Liver (tissue), 9 donors: ENCODE measurements around the gene IRAK1. TPM values are rescaled to one million over a fixed set of nuclear protein-coding genes. Genes with fewer than 3 reads are reported as not detected.

Source experiments
- DNase-seq: peaks from one replicate; pipeline ENCODE4 v3.0.0-alpha.2; 2017; ENCODE audit warnings: low spot score
- H3K27ac ChIP-seq, 2 donors: one replicate each; pipeline ENCODE4 v1.7.0; 2013; ENCODE audit warnings: inconsistent platforms in 2 of 2, low read length in 2 of 2, control low read depth in 1 of 2, low read depth in 1 of 2, mild to moderate bottlenecking in 1 of 2
- H3K27me3 ChIP-seq, 4 donors: one replicate each; pipeline versions ENCODE4 v1.6.1 to v1.7.0; 2013; ENCODE audit warnings: low read length in 3 of 4, inconsistent platforms in 1 of 4, mild to moderate bottlenecking in 1 of 4, moderate library complexity in 1 of 4; ENCODE audit not compliant: control insufficient read depth in 4 of 4, insufficient read depth in 4 of 4
- H3K36me3 ChIP-seq, 4 donors: one replicate each; pipeline versions ENCODE4 v1.6.1 to v1.7.0; 2013; ENCODE audit warnings: low read length in 3 of 4, mild to moderate bottlenecking in 3 of 4, low read depth in 1 of 4, moderate library complexity in 1 of 4; ENCODE audit not compliant: control insufficient read depth in 4 of 4, insufficient read depth in 3 of 4
- H3K4me1 ChIP-seq, 4 donors: one replicate each; pipeline versions ENCODE4 v1.6.1 to v1.7.0; 2013; ENCODE audit warnings: low read length in 3 of 4, mild to moderate bottlenecking in 3 of 4, moderate library complexity in 1 of 4; ENCODE audit not compliant: control insufficient read depth in 4 of 4, insufficient read depth in 4 of 4
- H3K4me3 ChIP-seq, 3 donors: one replicate each; pipeline versions ENCODE4 v1.6.1 to v1.7.0; 2013; ENCODE audit warnings: low read length in 3 of 3, control low read depth in 1 of 3, low read depth in 1 of 3, mild to moderate bottlenecking in 1 of 3
- H3K9ac ChIP-seq, 2 donors: one replicate each; pipeline ENCODE4 v1.7.0; 2013; ENCODE audit warnings: low read length in 2 of 2, mild to moderate bottlenecking in 2 of 2, moderate library complexity in 2 of 2, control low read depth in 1 of 2, low read depth in 1 of 2
- H3K9me3 ChIP-seq, 4 donors: one replicate each; pipeline versions ENCODE4 v1.6.1 to v1.7.0; 2013; ENCODE audit warnings: low read length in 3 of 4; ENCODE audit not compliant: control insufficient read depth in 4 of 4
- ATF3 ChIP-seq: IDR thresholded peaks from 2 replicates; pipeline ENCODE4 v1.6.1; 2016; ENCODE audit warnings: antibody characterized with exemption
- FOXA1 ChIP-seq: IDR thresholded peaks from 2 replicates; pipeline ENCODE4 v1.6.1; 2016; ENCODE audit warnings: antibody characterized with exemption
- FOXA2 ChIP-seq: IDR thresholded peaks from 2 replicates; pipeline ENCODE4 v1.6.1; 2016; ENCODE audit warnings: antibody characterized with exemption
- GABPA ChIP-seq, 2 donors: IDR thresholded peaks in 1 of 2; conservative IDR thresholded peaks in 1 of 2; 2 replicates each; pipeline ENCODE4 v1.6.1; 2016; ENCODE audit warnings: antibody characterized with exemption in 2 of 2, mild to moderate bottlenecking in 1 of 2, moderate library complexity in 1 of 2
- HNF4A ChIP-seq, 2 donors: conservative IDR thresholded peaks; 2 replicates each; pipeline ENCODE4 v1.6.1; 2016; ENCODE audit warnings: antibody characterized with exemption in 2 of 2, mild to moderate bottlenecking in 2 of 2
- HNF4G ChIP-seq: IDR thresholded peaks from 2 replicates; pipeline ENCODE4 v1.6.1; 2016; ENCODE audit warnings: antibody characterized with exemption
- JUND ChIP-seq, 2 donors: IDR thresholded peaks; 2 replicates each; pipeline ENCODE4 v1.6.1; 2016; ENCODE audit warnings: antibody characterized with exemption in 2 of 2
- MAX ChIP-seq: IDR thresholded peaks from 2 replicates; pipeline ENCODE4 v1.6.1; 2016; ENCODE audit warnings: antibody characterized with exemption
- NR2F2 ChIP-seq: IDR thresholded peaks from 2 replicates; pipeline ENCODE4 v1.6.1; 2016; ENCODE audit warnings: antibody characterized with exemption
- RAD21 ChIP-seq, 2 donors: IDR thresholded peaks; 2 replicates each; pipeline ENCODE4 v1.6.1; 2016; ENCODE audit warnings: antibody characterized with exemption in 2 of 2, mild to moderate bottlenecking in 2 of 2
- RXRA ChIP-seq, 2 donors: IDR thresholded peaks; 2 replicates each; pipeline ENCODE4 v1.6.1; 2017 to 2018; ENCODE audit warnings: antibody characterized with exemption in 2 of 2, mild to moderate bottlenecking in 1 of 2
- SP1 ChIP-seq: IDR thresholded peaks from 2 replicates; pipeline ENCODE4 v1.6.1; 2018; ENCODE audit warnings: antibody characterized with exemption, mild to moderate bottlenecking
- TAF1 ChIP-seq: conservative IDR thresholded peaks from 2 replicates; pipeline ENCODE4 v1.6.1; 2016; ENCODE audit warnings: antibody characterized with exemption, mild to moderate bottlenecking
- ZBTB33 ChIP-seq: IDR thresholded peaks from 2 replicates; pipeline ENCODE4 v1.6.1; 2016; ENCODE audit warnings: antibody characterized with exemption
- WGBS: extraction: QIAGEN DNeasy Blood & Tissue Kit; methylation state at CpG from one replicate; pipeline ENCODE4 v1.1.7; 2013; 5-methylcytosine and 5-hydroxymethylcytosine counted together
- polyA plus RNA-seq, 2 donors: library from polyadenylated mRNA; stranded (reverse) in 1 of 2; unstranded in 1 of 2; fragments of 200-250 nt in 1 of 2; fragments of >200 nt in 1 of 2; fragmentation: Nextera tagmentation in 1 of 2; extraction: Ambion mirVana in 1 of 2; gene quantifications; one replicate each; pipeline versions ENCODE4 v1.2.1 to v1.2.3, GENCODE V29; 2013 to 2015
- total RNA-seq, 2 donors: library from RNA; depleted of rRNA; stranded (reverse); fragments of >200 nt; gene quantifications; one replicate each; pipeline ENCODE4 v1.2.3, GENCODE V29; 2014
- TF ChIP-seq, protein P1 (sequence below): IDR thresholded peaks from 2 replicates; pipeline ENCODE4 v1.6.1; 2016; ENCODE audit warnings: antibody characterized with exemption, mild to moderate bottlenecking
- donor health status: healthy.
- donor health status: healthy.
- donor health status: healthy.
- donor health status: healthy.
- donor health status: healthy.

IRAK1 gene
- total and polyA plus RNA-seq, 4 donors: 17.6 to 55.8 (median 27.4) TPM

- H3K9me3 ChIP-seq: no peaks in the 10 kb centered on the region
- no peak overlapping the region for H3K4me3 ChIP-seq
- peak overlapping the region in 1 of 2 donors; percentile 28 for H3K27ac ChIP-seq
- TF ChIP-seq RAD21 (IDR thresholded peaks at IDR 0.05) (no peak), TAF1 (no peak), HNF4A (conservative IDR thresholded peaks at IDR 0.05) (no peak), NR2F2 (no peak), HNF4G (no peak), JUND (IDR thresholded peaks at IDR 0.05) (no peak), SP1 (no peak)
- peaks cover 4 to 19% (median 9%) of the 10 kb centered on the region in 4 donors for H3K4me1 ChIP-seq
- peaks cover 0 to 5% (median under 1%) of the 10 kb centered on the region in 4 donors for H3K36me3 ChIP-seq
- peaks cover 0 to 3% (median 0%) of the 10 kb centered on the region in 4 donors for H3K27me3 ChIP-seq
- no peak for DNase-seq
- H3K9ac ChIP-seq: no peak overlapping the region
- 89% methylated on average over 11 of the region's 11 CpGs for WGBS
These were observed 38.7 kb upstream of the IRAK1 start for GRCh38 chrX:154058214-154058997.

GRCh38 chrX:154057791-154058190 is 38.1 kb upstream of the IRAK1 start:
- Histone ChIP-seq H3K27me3 (peaks cover 0 to 6% (median 0%) of the 10 kb centered on the region in 4 donors), H3K9me3 (no peaks in the 10 kb centered on the region), H3K27ac (peak overlapping the region in 1 of 2 donors; percentile 28), H3K9ac (no peak overlapping the region), H3K4me3 (no peak overlapping the region), H3K36me3 (peaks cover 0 to 5% (median under 1%) of the 10 kb centered on the region in 4 donors), H3K4me1 (peaks cover 4 to 19% (median 9%) of the 10 kb centered on the region in 4 donors)
- TF ChIP-seq ZBTB33 (no peak), ATF3 (no peak), FOXA2 (no peak)
- TF ChIP-seq, protein P1, sequence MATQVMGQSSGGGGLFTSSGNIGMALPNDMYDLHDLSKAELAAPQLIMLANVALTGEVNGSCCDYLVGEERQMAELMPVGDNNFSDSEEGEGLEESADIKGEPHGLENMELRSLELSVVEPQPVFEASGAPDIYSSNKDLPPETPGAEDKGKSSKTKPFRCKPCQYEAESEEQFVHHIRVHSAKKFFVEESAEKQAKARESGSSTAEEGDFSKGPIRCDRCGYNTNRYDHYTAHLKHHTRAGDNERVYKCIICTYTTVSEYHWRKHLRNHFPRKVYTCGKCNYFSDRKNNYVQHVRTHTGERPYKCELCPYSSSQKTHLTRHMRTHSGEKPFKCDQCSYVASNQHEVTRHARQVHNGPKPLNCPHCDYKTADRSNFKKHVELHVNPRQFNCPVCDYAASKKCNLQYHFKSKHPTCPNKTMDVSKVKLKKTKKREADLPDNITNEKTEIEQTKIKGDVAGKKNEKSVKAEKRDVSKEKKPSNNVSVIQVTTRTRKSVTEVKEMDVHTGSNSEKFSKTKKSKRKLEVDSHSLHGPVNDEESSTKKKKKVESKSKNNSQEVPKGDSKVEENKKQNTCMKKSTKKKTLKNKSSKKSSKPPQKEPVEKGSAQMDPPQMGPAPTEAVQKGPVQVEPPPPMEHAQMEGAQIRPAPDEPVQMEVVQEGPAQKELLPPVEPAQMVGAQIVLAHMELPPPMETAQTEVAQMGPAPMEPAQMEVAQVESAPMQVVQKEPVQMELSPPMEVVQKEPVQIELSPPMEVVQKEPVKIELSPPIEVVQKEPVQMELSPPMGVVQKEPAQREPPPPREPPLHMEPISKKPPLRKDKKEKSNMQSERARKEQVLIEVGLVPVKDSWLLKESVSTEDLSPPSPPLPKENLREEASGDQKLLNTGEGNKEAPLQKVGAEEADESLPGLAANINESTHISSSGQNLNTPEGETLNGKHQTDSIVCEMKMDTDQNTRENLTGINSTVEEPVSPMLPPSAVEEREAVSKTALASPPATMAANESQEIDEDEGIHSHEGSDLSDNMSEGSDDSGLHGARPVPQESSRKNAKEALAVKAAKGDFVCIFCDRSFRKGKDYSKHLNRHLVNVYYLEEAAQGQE: no peak
- DNase-seq: no peak
- 100% methylated on average over 1 of the region's 1 CpG for WGBS

DNA sequence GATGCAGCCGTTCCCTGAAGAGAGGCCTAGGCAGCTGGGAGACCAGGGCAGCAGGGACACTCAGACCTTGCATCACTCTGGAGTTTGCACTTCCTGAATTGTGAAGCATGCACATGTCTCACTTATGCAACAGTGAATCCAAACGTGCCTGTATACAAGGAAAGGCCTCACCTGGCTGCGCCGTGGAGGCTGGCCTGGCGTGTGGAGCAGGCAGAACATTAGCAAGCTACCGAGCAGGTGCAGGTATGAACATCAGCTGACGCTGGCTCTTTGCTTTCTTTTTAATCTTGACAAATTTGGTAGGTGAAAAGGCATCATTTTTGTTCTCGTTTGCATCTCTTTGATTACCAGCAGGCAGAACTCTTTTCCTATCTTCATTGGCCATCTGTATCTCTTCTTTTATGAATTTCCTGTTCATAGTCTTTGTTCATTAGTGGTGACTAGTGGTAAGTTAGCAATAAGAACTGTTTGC is 37.1 kb upstream of the IRAK1 start:
- WGBS: 22% methylated on average over 8 of the region's 8 CpGs
- Histone ChIP-seq H3K4me1 (peaks cover 4 to 19% (median 9%) of the 10 kb centered on the region in 4 donors), H3K27me3 (peaks cover 0 to 6% (median 0%) of the 10 kb centered on the region in 4 donors), H3K4me3 (no peak overlapping the region), H3K27ac (peak overlapping the region in 1 of 2 donors; percentile 50), H3K9me3 (no peaks in the 10 kb centered on the region), H3K36me3 (peaks cover 0 to 5% (median under 1%) of the 10 kb centered on the region in 4 donors), H3K9ac (no peak overlapping the region)
- DNase-seq: peak; percentile 35
- TF ChIP-seq GABPA (IDR thresholded peaks at IDR 0.05 in 1 of 2, conservative IDR thresholded peaks at IDR 0.05 in 1 of 2) (peak in 1 of 2 donors; percentile 45), RAD21 (IDR thresholded peaks at IDR 0.05) (peak in 1 of 2 donors; percentile 31), HNF4A (conservative IDR thresholded peaks at IDR 0.05) (peak; percentile 83 to 84), MAX (peak; percentile 73), RXRA (IDR thresholded peaks at IDR 0.05) (peak in 1 of 2 donors; percentile 69), FOXA2 (no peak), SP1 (peak; percentile 55), NR2F2 (no peak), ZBTB33 (peak; percentile 17), ATF3 (peak; percentile 84), FOXA1 (no peak)
